ENCODE data around the gene DPP7. TPM values are rescaled to one million over a fixed set of nuclear protein-coding genes. Genes with fewer than 3 reads are reported as not detected.

DPP7 gene
- total and polyA plus RNA-seq, 2 of the 4 experiments (the other 2 are of a cell fraction), result 14.9 to 76.4 TPM

- TF ChIP-seq NFE2L2 (IDR thresholded peaks at IDR 0.05; ENCODE audit: low read depth, low read length) (no peak), MXI1 (IDR thresholded peaks at IDR 0.05; ENCODE audit: borderline replicate concordance, low read depth, low read length) (no peak), CHD1 (IDR thresholded peaks at IDR 0.05; ENCODE audit: low read depth, low read length) (no peak), MAFK (IDR thresholded peaks at IDR 0.05; ENCODE audit: low read depth, low read length) (no peak)
Measured at GRCh38 chr9:137082925-137083290, 31.6 kb downstream of the DPP7 start (continued).

DNA sequence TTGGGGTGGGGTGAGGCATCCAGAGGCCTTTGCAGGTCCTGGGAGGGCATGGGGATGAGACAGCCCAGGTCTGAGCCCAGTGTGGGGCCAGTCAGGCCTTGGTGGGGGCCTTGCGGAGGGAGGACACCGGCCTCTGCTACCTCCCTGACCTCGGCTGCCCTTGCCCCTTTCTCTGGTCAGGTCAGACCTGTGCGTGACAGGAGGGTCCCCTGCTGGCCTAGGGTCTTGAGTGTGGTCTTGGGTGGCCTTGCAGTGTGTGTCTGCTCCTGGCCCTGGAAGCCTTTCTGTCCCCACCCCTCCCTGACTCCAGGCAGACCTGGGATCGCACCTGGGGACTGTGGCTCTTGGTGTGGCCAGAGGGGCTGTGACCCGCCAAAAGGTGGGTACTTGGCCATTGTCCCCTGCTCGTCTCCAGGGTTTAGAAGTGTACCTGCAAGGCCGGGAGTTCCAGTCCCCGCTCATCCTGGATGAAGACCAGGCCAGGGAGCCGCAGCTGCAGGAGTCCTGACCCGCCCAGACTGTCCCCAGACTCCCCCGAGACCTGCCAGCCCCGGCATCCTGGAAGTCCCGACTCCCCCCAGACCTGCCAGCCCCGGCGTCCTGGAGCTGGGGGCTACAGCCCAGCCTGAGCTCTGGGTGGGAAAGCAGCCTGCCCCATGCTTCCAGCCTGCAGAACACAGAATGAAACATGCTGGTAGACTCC lies 32.2 kb downstream of the DPP7 start:
- H3K27ac ChIP-seq (ENCODE audit: insufficient read depth, low read length), result peak overlapping the region; percentile 65; the same call in 1 of the 2 replicates
- no peak for TF ChIP-seq RFX5 (IDR thresholded peaks at IDR 0.05; ENCODE audit: low read depth, low read length)
- no peak for TF ChIP-seq CEBPB (IDR thresholded peaks at IDR 0.05; ENCODE audit: low read depth, low read length)
- no peak for TF ChIP-seq CHD1 (IDR thresholded peaks at IDR 0.05; ENCODE audit: low read depth, low read length)
- TF ChIP-seq FOS (IDR thresholded peaks at IDR 0.05; ENCODE audit: low read depth, low read length), result no peak
- TF ChIP-seq, protein P1, sequence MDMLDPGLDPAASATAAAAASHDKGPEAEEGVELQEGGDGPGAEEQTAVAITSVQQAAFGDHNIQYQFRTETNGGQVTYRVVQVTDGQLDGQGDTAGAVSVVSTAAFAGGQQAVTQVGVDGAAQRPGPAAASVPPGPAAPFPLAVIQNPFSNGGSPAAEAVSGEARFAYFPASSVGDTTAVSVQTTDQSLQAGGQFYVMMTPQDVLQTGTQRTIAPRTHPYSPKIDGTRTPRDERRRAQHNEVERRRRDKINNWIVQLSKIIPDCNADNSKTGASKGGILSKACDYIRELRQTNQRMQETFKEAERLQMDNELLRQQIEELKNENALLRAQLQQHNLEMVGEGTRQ (IDR thresholded peaks at IDR 0.05; ENCODE audit: low read depth, low read length), result no peak
- no peak for TF ChIP-seq RCOR1 (IDR thresholded peaks at IDR 0.05; ENCODE audit: insufficient replicate concordance, low read length)
- no peak for TF ChIP-seq BHLHE40 (IDR thresholded peaks at IDR 0.05; ENCODE audit: low read depth, low read length)
- TF ChIP-seq MXI1 (IDR thresholded peaks at IDR 0.05; ENCODE audit: borderline replicate concordance, low read depth, low read length), result no peak
- TF ChIP-seq POLR2A (IDR thresholded peaks at IDR 0.05; ENCODE audit: low read depth, low read length), result no peak
- no peak for TF ChIP-seq CTCF (conservative IDR thresholded peaks at IDR 0.05; ENCODE audit: low read depth, low read length)
- WGBS, 2 experiments (ENCODE audit: extremely low coverage in 2 of 2, insufficient read length in 1 of 2), result 90% methylated on average over 10 of the region's 16 CpGs; no CpG with 5 or more reads in 1 of the 2 experiments

More for the DNA sequence above, 32.2 kb downstream of the DPP7 start:
- H3K27me3 ChIP-seq (ENCODE audit: control insufficient read depth, insufficient read depth, low read length), result no peaks in the 10 kb centered on the region
- peak overlapping the region; percentile 26 for H2AFZ ChIP-seq (replicated peaks; ENCODE audit: low read length, poor library complexity)
- peaks cover 10% of the 10 kb centered on the region for H4K20me1 ChIP-seq (ENCODE audit: insufficient read depth, low read length)
- no peak overlapping the region for H3K4me2 ChIP-seq (ENCODE audit: low read depth, low read length)
- H2BK120ac ChIP-seq (ENCODE audit: low read depth, low read length), result peak overlapping the region; percentile 64
- in situ Hi-C loops (cut with MboI; ENCODE audit: low sequenced_read_pairs), result no loop called here
- no TSS peak for BruUV-seq (replicated peaks)
- H3K36me3 ChIP-seq (ENCODE audit: control insufficient read depth, insufficient read depth, low read length), result peaks cover 24% of the 10 kb centered on the region; the same call in 1 of the 2 replicates
- peak overlapping the region; percentile 76; the same call in 1 of the 2 replicates for H2AK5ac ChIP-seq (ENCODE audit: low read depth, low read length)
- H2BK5ac ChIP-seq (ENCODE audit: low read depth, low read length, poor library complexity, severe bottlenecking), result peak overlapping the region; percentile 87
- H2BK15ac ChIP-seq (ENCODE audit: low read depth, low read length), result no peak overlapping the region
- dilution Hi-C loops (cut with HindIII; ENCODE audit: low sequenced_read_pairs, unreplicated experiment), result no loop called here
- peak overlapping the region; percentile 78 for H3K4ac ChIP-seq (ENCODE audit: low read depth, low read length)
- ChIA-PET POLR2A (ENCODE audit: unreplicated experiment) (no interaction called here), CTCF (interaction anchor here (0.7 to 0.9 kb wide), 2 partner anchors 18 to 36 kb away, joined by 3 to 6 read pairs; no protein-coding TSS in a partner anchor)
- H3K18ac ChIP-seq (ENCODE audit: low read depth, low read length), result no peak overlapping the region
- peaks cover 15 to 55% of the 10 kb centered on the region in 2 experiments for H3K79me1 ChIP-seq (ENCODE audit: low read depth in 1 of 2, low read length in 2 of 2)
- no peaks in the 10 kb centered on the region for H3K9me3 ChIP-seq (ENCODE audit: control insufficient read depth, insufficient read depth, low read length)
- H3K23ac ChIP-seq (ENCODE audit: low read depth, low read length), result no peak overlapping the region
- H3K14ac ChIP-seq (replicated peaks; ENCODE audit: low read depth, low read length), result no peak overlapping the region
- H3K4me1 ChIP-seq (ENCODE audit: control insufficient read depth, insufficient read depth, low read length), result peaks cover 15% of the 10 kb centered on the region
- peak overlapping the region; percentile 71 for H2AK9ac ChIP-seq (replicated peaks; ENCODE audit: low read depth, low read length, poor library complexity)
- no peak overlapping the region for H3K56ac ChIP-seq (ENCODE audit: extremely low read depth, insufficient read depth, low read length)
- H2BK20ac ChIP-seq (ENCODE audit: low read depth, low read length), result no peak overlapping the region
- DNase-seq, result no peak
- H4K91ac ChIP-seq (ENCODE audit: insufficient read depth, low read depth, low read length), result peak overlapping the region; percentile 85; the same call in 1 of the 2 replicates
- no peak overlapping the region for H3K9ac ChIP-seq (ENCODE audit: low read depth, low read length)
- intact Hi-C loops (cut with micrococcal nuclease), result no loop called here
- no peak overlapping the region for H3K4me3 ChIP-seq (ENCODE audit: insufficient read depth, low read depth, low read length)
- no peak overlapping the region for H4K5ac ChIP-seq (ENCODE audit: low read depth, low read length)
- no peak for ATAC-seq (ENCODE audit: low read depth)
- peak overlapping the region in 1 of 2 experiments; percentile 28; a peak in 1 of 4 replicates for H4K8ac ChIP-seq (ENCODE audit: low read depth in 2 of 2, low read length in 2 of 2)
- H3K9me1 ChIP-seq (ENCODE audit: insufficient read depth, low read length), result peaks cover 6% of the 10 kb centered on the region

All from IMR-90 (cell line).